ENCODE measurements around the gene ZBTB25.

Gene ZBTB25, protein sequence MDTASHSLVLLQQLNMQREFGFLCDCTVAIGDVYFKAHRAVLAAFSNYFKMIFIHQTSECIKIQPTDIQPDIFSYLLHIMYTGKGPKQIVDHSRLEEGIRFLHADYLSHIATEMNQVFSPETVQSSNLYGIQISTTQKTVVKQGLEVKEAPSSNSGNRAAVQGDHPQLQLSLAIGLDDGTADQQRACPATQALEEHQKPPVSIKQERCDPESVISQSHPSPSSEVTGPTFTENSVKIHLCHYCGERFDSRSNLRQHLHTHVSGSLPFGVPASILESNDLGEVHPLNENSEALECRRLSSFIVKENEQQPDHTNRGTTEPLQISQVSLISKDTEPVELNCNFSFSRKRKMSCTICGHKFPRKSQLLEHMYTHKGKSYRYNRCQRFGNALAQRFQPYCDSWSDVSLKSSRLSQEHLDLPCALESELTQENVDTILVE

DNA sequence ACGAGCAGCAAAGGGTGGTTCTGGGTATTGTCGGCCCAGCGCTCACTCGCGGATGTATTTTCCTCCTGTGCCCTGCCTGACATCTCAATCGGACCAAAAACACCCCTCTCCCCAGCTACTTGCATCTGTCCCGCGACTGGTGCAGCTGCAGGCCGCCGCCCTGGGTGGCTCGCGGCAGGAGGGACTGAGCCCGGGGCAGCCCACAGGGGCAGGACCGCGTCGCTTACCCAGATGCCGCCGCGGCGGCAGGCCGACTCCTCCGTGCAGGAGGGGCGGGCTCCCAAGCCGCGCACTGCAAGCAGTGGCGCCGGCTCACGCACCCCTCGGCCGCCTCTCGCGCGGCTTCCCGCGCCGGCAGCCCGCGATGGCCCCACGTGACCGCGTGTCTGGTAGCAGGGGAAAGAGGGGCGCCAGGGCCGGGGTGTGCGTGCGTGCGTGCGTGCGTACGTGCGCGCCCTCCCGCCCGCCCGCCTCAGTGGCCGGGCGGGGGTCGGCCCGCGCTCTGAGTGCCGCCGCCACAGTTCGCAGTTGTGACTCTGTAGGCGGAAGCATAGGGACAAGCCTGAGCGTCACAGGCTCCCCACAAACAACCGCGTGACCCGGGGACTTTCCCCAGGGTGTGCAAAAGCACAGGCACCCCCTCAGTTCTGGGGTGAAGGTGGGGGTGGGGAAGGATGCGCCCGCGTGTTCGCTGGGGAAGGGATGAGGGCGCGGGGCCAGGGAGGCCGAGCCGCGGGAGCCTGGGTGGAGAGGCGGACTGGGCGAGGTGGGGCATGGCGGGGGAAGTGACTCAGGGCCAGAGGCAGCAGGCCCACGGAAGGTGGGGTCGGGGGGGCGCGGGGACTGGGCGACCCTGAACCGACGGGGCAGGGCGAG lies at the start of gene ZBTB25:
Gene ZBTB25, minus strand, starts transcription at position 405 of the 876 bp plus-strand sequence. CDS start 13,305 bp downstream, outside the sequence.
- TF ChIP-seq, protein P1, sequence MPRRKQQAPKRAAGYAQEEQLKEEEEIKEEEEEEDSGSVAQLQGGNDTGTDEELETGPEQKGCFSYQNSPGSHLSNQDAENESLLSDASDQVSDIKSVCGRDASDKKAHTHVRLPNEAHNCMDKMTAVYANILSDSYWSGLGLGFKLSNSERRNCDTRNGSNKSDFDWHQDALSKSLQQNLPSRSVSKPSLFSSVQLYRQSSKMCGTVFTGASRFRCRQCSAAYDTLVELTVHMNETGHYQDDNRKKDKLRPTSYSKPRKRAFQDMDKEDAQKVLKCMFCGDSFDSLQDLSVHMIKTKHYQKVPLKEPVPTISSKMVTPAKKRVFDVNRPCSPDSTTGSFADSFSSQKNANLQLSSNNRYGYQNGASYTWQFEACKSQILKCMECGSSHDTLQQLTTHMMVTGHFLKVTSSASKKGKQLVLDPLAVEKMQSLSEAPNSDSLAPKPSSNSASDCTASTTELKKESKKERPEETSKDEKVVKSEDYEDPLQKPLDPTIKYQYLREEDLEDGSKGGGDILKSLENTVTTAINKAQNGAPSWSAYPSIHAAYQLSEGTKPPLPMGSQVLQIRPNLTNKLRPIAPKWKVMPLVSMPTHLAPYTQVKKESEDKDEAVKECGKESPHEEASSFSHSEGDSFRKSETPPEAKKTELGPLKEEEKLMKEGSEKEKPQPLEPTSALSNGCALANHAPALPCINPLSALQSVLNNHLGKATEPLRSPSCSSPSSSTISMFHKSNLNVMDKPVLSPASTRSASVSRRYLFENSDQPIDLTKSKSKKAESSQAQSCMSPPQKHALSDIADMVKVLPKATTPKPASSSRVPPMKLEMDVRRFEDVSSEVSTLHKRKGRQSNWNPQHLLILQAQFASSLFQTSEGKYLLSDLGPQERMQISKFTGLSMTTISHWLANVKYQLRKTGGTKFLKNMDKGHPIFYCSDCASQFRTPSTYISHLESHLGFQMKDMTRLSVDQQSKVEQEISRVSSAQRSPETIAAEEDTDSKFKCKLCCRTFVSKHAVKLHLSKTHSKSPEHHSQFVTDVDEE (CRISPR knock-in tag; IDR thresholded peaks at IDR 0.05) = no peak
- TF ChIP-seq, protein P2, sequence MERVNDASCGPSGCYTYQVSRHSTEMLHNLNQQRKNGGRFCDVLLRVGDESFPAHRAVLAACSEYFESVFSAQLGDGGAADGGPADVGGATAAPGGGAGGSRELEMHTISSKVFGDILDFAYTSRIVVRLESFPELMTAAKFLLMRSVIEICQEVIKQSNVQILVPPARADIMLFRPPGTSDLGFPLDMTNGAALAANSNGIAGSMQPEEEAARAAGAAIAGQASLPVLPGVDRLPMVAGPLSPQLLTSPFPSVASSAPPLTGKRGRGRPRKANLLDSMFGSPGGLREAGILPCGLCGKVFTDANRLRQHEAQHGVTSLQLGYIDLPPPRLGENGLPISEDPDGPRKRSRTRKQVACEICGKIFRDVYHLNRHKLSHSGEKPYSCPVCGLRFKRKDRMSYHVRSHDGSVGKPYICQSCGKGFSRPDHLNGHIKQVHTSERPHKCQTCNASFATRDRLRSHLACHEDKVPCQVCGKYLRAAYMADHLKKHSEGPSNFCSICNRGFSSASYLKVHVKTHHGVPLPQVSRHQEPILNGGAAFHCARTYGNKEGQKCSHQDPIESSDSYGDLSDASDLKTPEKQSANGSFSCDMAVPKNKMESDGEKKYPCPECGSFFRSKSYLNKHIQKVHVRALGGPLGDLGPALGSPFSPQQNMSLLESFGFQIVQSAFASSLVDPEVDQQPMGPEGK (CRISPR knock-in tag; IDR thresholded peaks at IDR 0.05; ENCODE audit: borderline replicate concordance) = no peak
- no peak for TF ChIP-seq ESRRG (CRISPR knock-in tag; IDR thresholded peaks at IDR 0.05)
- TF ChIP-seq, protein P3, sequence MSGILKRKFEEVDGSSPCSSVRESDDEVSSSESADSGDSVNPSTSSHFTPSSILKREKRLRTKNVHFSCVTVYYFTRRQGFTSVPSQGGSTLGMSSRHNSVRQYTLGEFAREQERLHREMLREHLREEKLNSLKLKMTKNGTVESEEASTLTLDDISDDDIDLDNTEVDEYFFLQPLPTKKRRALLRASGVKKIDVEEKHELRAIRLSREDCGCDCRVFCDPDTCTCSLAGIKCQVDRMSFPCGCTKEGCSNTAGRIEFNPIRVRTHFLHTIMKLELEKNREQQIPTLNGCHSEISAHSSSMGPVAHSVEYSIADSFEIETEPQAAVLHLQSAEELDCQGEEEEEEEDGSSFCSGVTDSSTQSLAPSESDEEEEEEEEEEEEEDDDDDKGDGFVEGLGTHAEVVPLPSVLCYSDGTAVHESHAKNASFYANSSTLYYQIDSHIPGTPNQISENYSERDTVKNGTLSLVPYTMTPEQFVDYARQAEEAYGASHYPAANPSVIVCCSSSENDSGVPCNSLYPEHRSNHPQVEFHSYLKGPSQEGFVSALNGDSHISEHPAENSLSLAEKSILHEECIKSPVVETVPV (CRISPR knock-in tag; IDR thresholded peaks at IDR 0.05) = no peak
- no peak for TF ChIP-seq GLIS3 (CRISPR knock-in tag; IDR thresholded peaks at IDR 0.05)
- TF ChIP-seq SNAI2 (CRISPR knock-in tag; IDR thresholded peaks at IDR 0.05) = no peak
- TF ChIP-seq ZNF70 (CRISPR knock-in tag; IDR thresholded peaks at IDR 0.05) = no peak
- no peak for TF ChIP-seq ISL1 (CRISPR knock-in tag; IDR thresholded peaks at IDR 0.05)
- TF ChIP-seq TOX (CRISPR knock-in tag; IDR thresholded peaks at IDR 0.05; ENCODE audit: borderline replicate concordance) = no peak
- no peak for TF ChIP-seq ARNTL (CRISPR knock-in tag; IDR thresholded peaks at IDR 0.05; ENCODE audit: borderline replicate concordance, low read depth)
- TF ChIP-seq ZFP3 (CRISPR knock-in tag; IDR thresholded peaks at IDR 0.05) = no peak
- TF ChIP-seq BACH2 (CRISPR knock-in tag; IDR thresholded peaks at IDR 0.05; ENCODE audit: borderline replicate concordance) = no peak
- no peak for TF ChIP-seq PPARA (CRISPR knock-in tag; IDR thresholded peaks at IDR 0.05; ENCODE audit: borderline replicate concordance)
- no peak for TF ChIP-seq ZNF8 (CRISPR knock-in tag; IDR thresholded peaks at IDR 0.05)
- TF ChIP-seq RARB (CRISPR knock-in tag; IDR thresholded peaks at IDR 0.05) = no peak
- TF ChIP-seq, protein P4, sequence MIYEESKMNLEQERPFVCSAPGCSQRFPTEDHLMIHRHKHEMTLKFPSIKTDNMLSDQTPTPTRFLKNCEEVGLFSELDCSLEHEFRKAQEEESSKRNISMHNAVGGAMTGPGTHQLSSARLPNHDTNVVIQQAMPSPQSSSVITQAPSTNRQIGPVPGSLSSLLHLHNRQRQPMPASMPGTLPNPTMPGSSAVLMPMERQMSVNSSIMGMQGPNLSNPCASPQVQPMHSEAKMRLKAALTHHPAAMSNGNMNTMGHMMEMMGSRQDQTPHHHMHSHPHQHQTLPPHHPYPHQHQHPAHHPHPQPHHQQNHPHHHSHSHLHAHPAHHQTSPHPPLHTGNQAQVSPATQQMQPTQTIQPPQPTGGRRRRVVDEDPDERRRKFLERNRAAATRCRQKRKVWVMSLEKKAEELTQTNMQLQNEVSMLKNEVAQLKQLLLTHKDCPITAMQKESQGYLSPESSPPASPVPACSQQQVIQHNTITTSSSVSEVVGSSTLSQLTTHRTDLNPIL (CRISPR knock-in tag; IDR thresholded peaks at IDR 0.05; ENCODE audit: low read depth) = no peak
- TF ChIP-seq ZC3H10 (CRISPR knock-in tag; IDR thresholded peaks at IDR 0.05) = no peak
- no peak for TF ChIP-seq ZFP30 (CRISPR knock-in tag; IDR thresholded peaks at IDR 0.05)
- no peak for TF ChIP-seq ZNF565 (CRISPR knock-in tag; conservative IDR thresholded peaks at IDR 0.05; ENCODE audit: low read depth)
- peak; percentile 83 for ATAC-seq

DNA sequence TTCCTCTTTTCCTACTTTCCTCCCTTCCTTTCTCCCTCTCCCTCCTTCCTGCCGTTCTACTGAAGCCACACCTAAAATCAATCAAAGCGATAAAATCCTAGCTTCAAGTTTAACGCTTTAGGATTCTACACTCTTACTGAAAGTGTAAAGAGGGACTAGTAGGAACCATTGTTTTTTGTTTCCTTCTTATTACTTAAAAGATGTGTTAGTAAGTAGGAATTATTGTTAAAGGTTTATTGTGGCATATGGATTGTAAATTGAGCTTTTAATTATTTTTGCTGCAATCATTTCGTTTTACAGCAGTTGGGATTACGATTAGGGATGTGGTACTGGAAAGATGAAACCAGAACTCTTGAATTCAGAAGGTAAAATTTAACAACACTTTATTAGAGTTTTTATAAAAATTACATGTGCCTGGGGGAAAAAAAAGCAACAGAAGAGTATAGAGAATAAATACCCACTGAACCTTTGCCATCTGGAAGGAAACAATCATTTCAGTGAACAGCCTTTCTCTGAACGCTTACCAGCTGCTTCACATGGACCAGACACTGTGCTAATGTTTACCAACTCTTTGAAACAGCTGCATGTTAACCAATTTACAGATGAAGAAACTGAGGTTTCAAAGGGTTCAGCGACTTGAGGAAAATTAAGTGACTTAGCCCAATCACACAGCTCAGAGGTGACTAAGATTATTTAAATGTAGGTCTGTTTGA lies 47.1 kb upstream of the ZBTB25 start:
- TF ChIP-seq ESRRG (CRISPR knock-in tag; IDR thresholded peaks at IDR 0.05) = no peak
- TF ChIP-seq OSR1 (CRISPR knock-in tag; IDR thresholded peaks at IDR 0.05) = no peak
- TF ChIP-seq TCF4 (CRISPR knock-in tag; IDR thresholded peaks at IDR 0.05; ENCODE audit: borderline replicate concordance) = no peak
- no peak for TF ChIP-seq BACH2 (CRISPR knock-in tag; IDR thresholded peaks at IDR 0.05; ENCODE audit: borderline replicate concordance)
- TF ChIP-seq ISL1 (CRISPR knock-in tag; IDR thresholded peaks at IDR 0.05) = no peak
- TF ChIP-seq ZFP3 (CRISPR knock-in tag; IDR thresholded peaks at IDR 0.05) = no peak
- TF ChIP-seq ZC3H10 (CRISPR knock-in tag; IDR thresholded peaks at IDR 0.05) = no peak
- no peak for TF ChIP-seq TOX (CRISPR knock-in tag; IDR thresholded peaks at IDR 0.05; ENCODE audit: borderline replicate concordance)
- TF ChIP-seq ZNF565 (CRISPR knock-in tag; conservative IDR thresholded peaks at IDR 0.05; ENCODE audit: low read depth) = no peak
- no peak for ATAC-seq
